ENCODE data around the gene LYPLAL1. TPM values are rescaled to one million over a fixed set of nuclear protein-coding genes. Genes with fewer than 3 reads are reported as not detected.

The LYPLAL1 gene
- polyA plus RNA-seq (ENCODE audit: insufficient read length in 4 of 4) = 10 to 100 TPM; 50.2 to 61.7 (median 56.8) TPM

GRCh38 chr1:219173758-219174459 lies at the start of gene LYPLAL1:
Gene LYPLAL1 (plus strand): TSS chr1:219173878. CDS start chr1:219173891, 13 bp downstream.
- DNase-seq (ENCODE audit: low read depth in 4 of 4, low spot score in 3 of 4) = peak; percentile 73 to 86 (median 78)

GRCh38 chr1:219124163-219124562 lies 49.5 kb upstream of the LYPLAL1 start:
- DNase-seq (ENCODE audit: low read depth in 4 of 4, low spot score in 3 of 4) = no peak

- DNase-seq (ENCODE audit: low read depth in 4 of 4, low spot score in 3 of 4) = no peak
These were observed 48.3 kb upstream of the LYPLAL1 start for GRCh38 chr1:219125342-219125741.

- peak in 3 of 4 donors; percentile 8 to 19 (median 16) for DNase-seq (ENCODE audit: low read depth in 4 of 4, low spot score in 3 of 4)
These were observed 47.3 kb upstream of the LYPLAL1 start for GRCh38 chr1:219126377-219126776.

- DNase-seq (ENCODE audit: low read depth in 4 of 4, low spot score in 3 of 4) = no peak
These were observed 44.7 kb upstream of the LYPLAL1 start for GRCh38 chr1:219128957-219129356.

- no peak for DNase-seq (ENCODE audit: low read depth in 4 of 4, low spot score in 3 of 4)
These were observed 43.2 kb upstream of the LYPLAL1 start for GRCh38 chr1:219130366-219130935.

GRCh38 chr1:219132939-219133338 lies 40.7 kb upstream of the LYPLAL1 start:
- no peak for DNase-seq (ENCODE audit: low read depth in 4 of 4, low spot score in 3 of 4)

GRCh38 chr1:219138747-219139146 lies 34.9 kb upstream of the LYPLAL1 start:
- DNase-seq (ENCODE audit: low read depth in 4 of 4, low spot score in 3 of 4) = no peak

- no peak for DNase-seq (ENCODE audit: low read depth in 4 of 4, low spot score in 3 of 4)
These were observed 33.3 kb upstream of the LYPLAL1 start for GRCh38 chr1:219140303-219140877.

- no peak for DNase-seq (ENCODE audit: low read depth in 4 of 4, low spot score in 3 of 4)
These were observed 29.9 kb upstream of the LYPLAL1 start for GRCh38 chr1:219143735-219144134.

- DNase-seq (ENCODE audit: low read depth in 4 of 4, low spot score in 3 of 4) = no peak
These were observed 28.9 kb upstream of the LYPLAL1 start for GRCh38 chr1:219144658-219145315.

GRCh38 chr1:219147571-219148019 lies 26.1 kb upstream of the LYPLAL1 start:
- DNase-seq (ENCODE audit: low read depth in 4 of 4, low spot score in 3 of 4) = no peak

- no peak for DNase-seq (ENCODE audit: low read depth in 4 of 4, low spot score in 3 of 4)
These were observed 24.6 kb upstream of the LYPLAL1 start for GRCh38 chr1:219149009-219149577.

GRCh38 chr1:219149953-219150352 lies 23.7 kb upstream of the LYPLAL1 start:
- DNase-seq (ENCODE audit: low read depth in 4 of 4, low spot score in 3 of 4) = no peak

GRCh38 chr1:219150913-219151312 lies 22.8 kb upstream of the LYPLAL1 start:
- no peak for DNase-seq (ENCODE audit: low read depth in 4 of 4, low spot score in 3 of 4)

- no peak for DNase-seq (ENCODE audit: low read depth in 4 of 4, low spot score in 3 of 4)
These were observed 22.2 kb upstream of the LYPLAL1 start for GRCh38 chr1:219151467-219151866.

- no peak for DNase-seq (ENCODE audit: low read depth in 4 of 4, low spot score in 3 of 4)
These were observed 20.9 kb upstream of the LYPLAL1 start for GRCh38 chr1:219152751-219153150.

GRCh38 chr1:219153723-219154122 lies 20.0 kb upstream of the LYPLAL1 start:
- DNase-seq (ENCODE audit: low read depth in 4 of 4, low spot score in 3 of 4) = no peak

GRCh38 chr1:219155135-219155534 lies 18.5 kb upstream of the LYPLAL1 start:
- no peak for DNase-seq (ENCODE audit: low read depth in 4 of 4, low spot score in 3 of 4)

GRCh38 chr1:219159946-219160645 lies 13.6 kb upstream of the LYPLAL1 start:
- DNase-seq (ENCODE audit: low read depth in 4 of 4, low spot score in 3 of 4) = no peak

Measured in right renal pelvis (tissue), 4 donors.